Psoas muscle (tissue), 8 donors: ENCODE results near the gene NUP205. TPM values are rescaled to one million over a fixed set of nuclear protein-coding genes. Genes with fewer than 3 reads are reported as not detected.

Experiments
- ATAC-seq, 4 donors: fragments of 200-7000 bp; cut with Tn5 transposase; one replicate each; pipeline ENCODE4 v1.9.1; 2020; ENCODE audit warnings: moderate library complexity in 3 of 4, mild to moderate bottlenecking in 2 of 4
- DNase-seq, 2 donors: peaks; one replicate each; pipeline ENCODE4 v3.0.0-alpha.2; 2020
- H3K27ac ChIP-seq: fragments of 200-600 bp; one replicate; pipeline ENCODE4 v1.8.0; 2022
- H3K27me3 ChIP-seq, 3 donors: fragments of 200-600 bp in 1 of 3; one replicate each; pipeline versions ENCODE4 v1.6.1 to v1.8.0; 2013 to 2022; ENCODE audit warnings: low read length in 2 of 3, mild to moderate bottlenecking in 2 of 3, moderate library complexity in 1 of 3; ENCODE audit not compliant: insufficient read depth in 3 of 3
- H3K36me3 ChIP-seq, 2 donors: fragments of 200-600 bp in 1 of 2; one replicate each; pipeline versions ENCODE4 v1.6.1 to v1.8.0; 2013 to 2022; ENCODE audit warnings: low read depth in 1 of 2, mild to moderate bottlenecking in 1 of 2, moderate library complexity in 1 of 2; ENCODE audit not compliant: insufficient read depth in 1 of 2
- H3K4me1 ChIP-seq: fragments of 200-600 bp; one replicate; pipeline ENCODE4 v1.8.0; 2022
- H3K4me3 ChIP-seq: fragments of 200-600 bp; one replicate; pipeline ENCODE4 v1.8.0; 2022; ENCODE audit warnings: mild to moderate bottlenecking
- H3K9me3 ChIP-seq: fragments of 200-600 bp; one replicate; pipeline ENCODE4 v1.8.0; 2022
- CTCF ChIP-seq: fragments of 200-600 bp; IDR thresholded peaks from one replicate; pipeline ENCODE4 v1.8.0; 2022; ENCODE audit warnings: antibody characterized with exemption
- WGBS, 3 donors: extraction: QIAGEN DNeasy Blood & Tissue Kit; methylation state at CpG; one replicate each; pipeline versions ENCODE4 v1.1.6 to v1.1.7; 2013; 5-methylcytosine and 5-hydroxymethylcytosine counted together
- intact Hi-C, 2 donors: fragments of 100-400 bp; cut with DNase I; formaldehyde crosslinking; loops; one replicate each; pipeline versions ENCODE4 v1.11.0 to v1.14.2; 2022
- polyA plus RNA-seq, 3 donors: library from polyadenylated mRNA; stranded (reverse); fragments of 200-250 nt; gene quantifications; one replicate each; pipeline ENCODE4 v1.2.3, GENCODE V29; 2013
- total RNA-seq, 4 donors: library from RNA; stranded (reverse); fragmentation: NEBNext Ultra II Directional in 2 of 4; extraction: Animal tissue kit (Norgen Biotek cat#: 25700) in 2 of 4; gene quantifications; one replicate each; pipeline versions ENCODE4 v1.2.1 to v1.2.4, GENCODE V29; 2021 to 2023
- donor health status: healthy with polysubstance abuse.
- donor health status: DM: no; HTN: no; CAD: no; lungs with moderate emphysema.
- donor health status: Bipolar disorder and iron deficiency.
- donor health status: healthy.
- donor health status: DM: yes; HTN: yes; CAD: no.
- donor health status: DM: no; HTN: no; CAD: no.
- donor health status: DM: no; HTN: no; CAD: no.
- donor health status: DM: yes; HTN: yes; CAD: no.

The NUP205 gene
- total and polyA plus RNA-seq, 7 donors, result 15.7 to 22.7 (median 19.5) TPM

GRCh38 chr7:135517060-135517459, 40.7 kb upstream of the NUP205 start:
- no peak for TF ChIP-seq CTCF
- H3K27me3 ChIP-seq, result no peaks in the 10 kb centered on the region
- no peaks in the 10 kb centered on the region for H3K9me3 ChIP-seq
- ATAC-seq, result no peak
- no peaks in the 10 kb centered on the region for H3K36me3 ChIP-seq
- WGBS, 3 donors, result 76 to 84% (median 84%) methylated on average over 3 of the region's 3 CpGs
- no peak overlapping the region for H3K4me3 ChIP-seq
- DNase-seq, result no peak
- H3K4me1 ChIP-seq, result no peaks in the 10 kb centered on the region
- intact Hi-C loops, result no loop called here
- no peak overlapping the region for H3K27ac ChIP-seq

- DNase-seq (no peak), ATAC-seq (no peak)
- no peak for TF ChIP-seq CTCF
- WGBS, 3 donors, result 93 to 100% (median 94%) methylated on average over 1 of the region's 1 CpG
- Histone ChIP-seq H3K9me3 (peaks cover 5% of the 10 kb centered on the region), H3K4me1 (no peaks in the 10 kb centered on the region), H3K36me3 (no peaks in the 10 kb centered on the region), H3K4me3 (no peak overlapping the region), H3K27ac (no peak overlapping the region), H3K27me3 (no peaks in the 10 kb centered on the region)
- intact Hi-C loops, result no loop called here
Measured at GRCh38 chr7:135518748-135519147, 39.0 kb upstream of the NUP205 start.

GRCh38 chr7:135519233-135519688, 38.5 kb upstream of the NUP205 start:
- Histone ChIP-seq H3K27ac (no peak overlapping the region), H3K4me1 (no peaks in the 10 kb centered on the region), H3K27me3 (no peaks in the 10 kb centered on the region), H3K9me3 (peaks cover 5% of the 10 kb centered on the region), H3K4me3 (no peak overlapping the region), H3K36me3 (no peaks in the 10 kb centered on the region)
- intact Hi-C loops, result no loop called here
- no peak for ATAC-seq
- no peak for TF ChIP-seq CTCF
- no peak for DNase-seq

GRCh38 chr7:135519871-135520270, 37.8 kb upstream of the NUP205 start:
- intact Hi-C loops, result no loop called here
- Histone ChIP-seq H3K36me3 (no peaks in the 10 kb centered on the region), H3K27me3 (no peaks in the 10 kb centered on the region), H3K27ac (no peak overlapping the region), H3K4me3 (no peak overlapping the region), H3K9me3 (peaks cover 5% of the 10 kb centered on the region), H3K4me1 (no peaks in the 10 kb centered on the region)
- TF ChIP-seq CTCF, result no peak
- ATAC-seq (no peak), DNase-seq (no peak)
- WGBS, 3 donors, result 85 to 95% (median 91%) methylated on average over 4 of the region's 4 CpGs

- Histone ChIP-seq H3K27me3 (no peaks in the 10 kb centered on the region), H3K9me3 (peaks cover 5% of the 10 kb centered on the region), H3K4me3 (no peak overlapping the region), H3K36me3 (no peaks in the 10 kb centered on the region), H3K27ac (no peak overlapping the region), H3K4me1 (no peaks in the 10 kb centered on the region)
- intact Hi-C loops, result no loop called here
- no peak for ATAC-seq
- 78 to 85% (median 79%) methylated on average over 6 of the region's 6 CpGs for WGBS, 3 donors
- TF ChIP-seq CTCF, result no peak
- no peak for DNase-seq
Measured at GRCh38 chr7:135522509-135522908, 35.2 kb upstream of the NUP205 start.
